SK-N-SH treated with all-trans-retinoic acid at 6 μM for 48 hours (cell line): ENCODE data around the gene SF3B3.

Experiments used
- ARNTL ChIP-seq: fragments of 450-650 bp; formaldehyde crosslinking; IDR thresholded peaks from 2 replicates; pipeline ENCODE4 v1.5.0; 2020; ENCODE audit warnings: low read depth, mild to moderate bottlenecking, moderate library complexity, borderline replicate concordance
- CSDC2 ChIP-seq: fragments of 250-450 bp; sonication (Bioruptor Pico); IDR thresholded peaks from 2 replicates; pipeline ENCODE4 v1.5.0; 2020; ENCODE audit warnings: mild to moderate bottlenecking, moderate library complexity
- PATZ1 ChIP-seq: fragments of 250-450 bp; sonication (Bioruptor Pico); IDR thresholded peaks from 2 replicates; pipeline ENCODE4 v1.8.0; 2020; ENCODE audit warnings: mild to moderate bottlenecking, moderate library complexity, borderline replicate concordance
- PPARA ChIP-seq: fragments of 250-450 bp; sonication (Bioruptor Pico); IDR thresholded peaks from 2 replicates; pipeline ENCODE4 v1.5.0; 2020; ENCODE audit warnings: mild to moderate bottlenecking, borderline replicate concordance
- RARB ChIP-seq: fragments of 250-450 bp; sonication (Bioruptor Pico); IDR thresholded peaks from 2 replicates; pipeline ENCODE4 v1.8.0; 2021; ENCODE audit warnings: mild to moderate bottlenecking, moderate library complexity
- TOX ChIP-seq: fragments of 250-450 bp; sonication (Bioruptor Pico); IDR thresholded peaks from 2 replicates; pipeline ENCODE4 v1.8.0; 2021; ENCODE audit warnings: mild to moderate bottlenecking, moderate library complexity, borderline replicate concordance
- ZFP3 ChIP-seq: fragments of 250-450 bp; sonication (Bioruptor Pico); IDR thresholded peaks from 2 replicates; pipeline ENCODE4 v1.5.0; 2020; ENCODE audit warnings: mild to moderate bottlenecking, moderate library complexity
- ZFP30 ChIP-seq: fragments of 450-650 bp; formaldehyde crosslinking; IDR thresholded peaks from 2 replicates; pipeline ENCODE4 v1.5.0; 2022; ENCODE audit warnings: mild to moderate bottlenecking, moderate library complexity
- ZNF565 ChIP-seq: fragments of 450-650 bp; formaldehyde crosslinking; conservative IDR thresholded peaks from 2 replicates; pipeline ENCODE4 v1.5.0; 2020; ENCODE audit warnings: low read depth, mild to moderate bottlenecking, moderate library complexity

- TF ChIP-seq TOX (CRISPR knock-in tag), result no peak
- TF ChIP-seq ZNF565, result no peak
- no peak for TF ChIP-seq ARNTL (CRISPR knock-in tag)
- no peak for TF ChIP-seq PATZ1 (CRISPR knock-in tag)
- TF ChIP-seq PPARA, result no peak
- TF ChIP-seq CSDC2 (CRISPR knock-in tag), result no peak
- no peak for TF ChIP-seq ZFP3
- no peak for TF ChIP-seq ZFP30 (CRISPR knock-in tag)
- TF ChIP-seq RARB, result no peak
Measured at GRCh38 chr16:70597135-70597835, 73.7 kb downstream of the SF3B3 start.
